A673 (cell line): ENCODE results near the gene SHISAL2B. TPM values are rescaled to one million over a fixed set of nuclear protein-coding genes. Genes with fewer than 3 reads are reported as not detected.
A peak's percentile ranks its signal among the peaks of the same experiment; 100 is the strongest.

ENCODE experiments used
- BruUV-seq: library from RNA; stranded (reverse); fragments of 400-500 nt; replicated peaks from 2 replicates; lab custom pipeline; 2021; lab: Mats Ljungman, UMichigan
- CTCF ChIA-PET: fragments of 300-600 bp; sonication (Branson Sonifier 250); formaldehyde crosslinking; loops from one replicate; lab custom pipeline; 2022; ENCODE audit warnings: antibody characterized with exemption; lab: Charles Lee
- POLR2A ChIA-PET: fragments of 300-600 bp; sonication (Branson Sonifier 250); formaldehyde crosslinking; loops from one replicate; lab custom pipeline; 2022; ENCODE audit warnings: antibody characterized with exemption; ENCODE audit not compliant: low non-redundant PET; lab: Charles Lee
- DNase-seq: peaks from one replicate; pipeline ENCODE4 v3.0.0-alpha.2; 2015; ENCODE audit warnings: low spot score
- H3K27ac ChIP-seq: fragments of 200-600 bp; sonication (generic); 2 replicates; pipeline ENCODE4 v1.5.1; 2016; ENCODE audit warnings: mixed run types, low read depth, mild to moderate bottlenecking, mixed read lengths, antibody characterized with exemption, low read length; ENCODE audit not compliant: poor library complexity, severe bottlenecking
- H3K27me3 ChIP-seq: fragments of 200-600 bp; sonication (generic); replicated peaks from 2 replicates; pipeline ENCODE4 v1.6.1; 2017; ENCODE audit warnings: mixed run types, low read depth, mild to moderate bottlenecking, mixed read lengths, antibody characterized with exemption, low read length; ENCODE audit not compliant: insufficient read depth, poor library complexity
- H3K36me3 ChIP-seq: fragments of 200-600 bp; sonication (generic); 2 replicates; pipeline ENCODE4 v1.6.1; 2016; ENCODE audit warnings: mixed run types, mild to moderate bottlenecking, mixed read lengths, antibody characterized with exemption, low read length; ENCODE audit not compliant: insufficient read depth, poor library complexity, severe bottlenecking
- H3K4me1 ChIP-seq: fragments of 200-600 bp; sonication (generic); 2 replicates; pipeline ENCODE4 v1.6.1; 2017; ENCODE audit warnings: mixed run types, mild to moderate bottlenecking, mixed read lengths, antibody characterized with exemption, low read length; ENCODE audit not compliant: insufficient read depth, poor library complexity, severe bottlenecking
- H3K4me3 ChIP-seq: fragments of 200-600 bp; sonication (generic); 2 replicates; pipeline ENCODE4 v1.5.1; 2016; ENCODE audit warnings: low read depth, mixed run types, mild to moderate bottlenecking, mixed read lengths, low read length; ENCODE audit not compliant: poor library complexity, severe bottlenecking
- H3K9me3 ChIP-seq: fragments of 200-600 bp; sonication (generic); 2 replicates; pipeline ENCODE4 v1.6.1; 2016; ENCODE audit warnings: mixed run types, low read depth, mild to moderate bottlenecking, mixed read lengths, antibody characterized with exemption, low read length; ENCODE audit not compliant: poor library complexity, severe bottlenecking
- EZH2 ChIP-seq: fragments of 200-600 bp; sonication (generic); IDR thresholded peaks from 2 replicates; pipeline ENCODE4 v1.6.1; 2017; ENCODE audit warnings: borderline replicate concordance, low read depth, mild to moderate bottlenecking, mixed read lengths, antibody characterized with exemption, low read length; ENCODE audit not compliant: poor library complexity, severe bottlenecking
- intact Hi-C: fragments of 100-400 bp; cut with micrococcal nuclease; formaldehyde crosslinking; loops from one replicate; pipeline ENCODE4 v1.10.0; 2022; ENCODE audit not compliant: unreplicated experiment
- total RNA-seq: library from RNA; stranded (reverse); gene quantifications from 2 replicates; pipeline ENCODE4 v1.2.3, GENCODE V29; 2021
- TF ChIP-seq, protein P1 (sequence below): fragments of 300-800, 200-600 bp; sonication (generic); conservative IDR thresholded peaks from 2 replicates; pipeline ENCODE4 v1.5.1; 2017; ENCODE audit warnings: low read depth, mild to moderate bottlenecking, antibody characterized with exemption, low read length, moderate library complexity, mixed read lengths

The SHISAL2B gene
- total RNA-seq, 1 experiment from 2014 or later: not detected

DNA sequence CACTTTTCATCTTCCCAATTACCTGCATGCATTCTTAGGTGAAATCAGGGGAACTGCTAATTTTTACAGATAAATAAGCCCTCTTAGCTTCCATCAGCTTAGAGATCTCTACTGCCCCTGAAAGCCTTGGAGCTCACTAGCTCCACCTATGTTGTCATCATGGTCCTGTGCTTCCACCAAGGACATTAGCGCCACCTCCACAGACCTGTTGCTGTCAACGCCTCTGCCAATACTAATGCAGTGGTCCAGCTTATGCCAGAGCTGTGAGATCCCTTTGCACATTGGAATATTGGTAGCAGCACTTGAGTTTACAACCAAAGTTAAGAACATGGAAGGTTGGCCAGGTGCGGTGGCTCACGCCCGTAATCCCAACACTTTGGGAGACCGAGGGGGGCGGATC, 7.7 kb upstream of the SHISAL2B start:
- TF ChIP-seq, protein P1, sequence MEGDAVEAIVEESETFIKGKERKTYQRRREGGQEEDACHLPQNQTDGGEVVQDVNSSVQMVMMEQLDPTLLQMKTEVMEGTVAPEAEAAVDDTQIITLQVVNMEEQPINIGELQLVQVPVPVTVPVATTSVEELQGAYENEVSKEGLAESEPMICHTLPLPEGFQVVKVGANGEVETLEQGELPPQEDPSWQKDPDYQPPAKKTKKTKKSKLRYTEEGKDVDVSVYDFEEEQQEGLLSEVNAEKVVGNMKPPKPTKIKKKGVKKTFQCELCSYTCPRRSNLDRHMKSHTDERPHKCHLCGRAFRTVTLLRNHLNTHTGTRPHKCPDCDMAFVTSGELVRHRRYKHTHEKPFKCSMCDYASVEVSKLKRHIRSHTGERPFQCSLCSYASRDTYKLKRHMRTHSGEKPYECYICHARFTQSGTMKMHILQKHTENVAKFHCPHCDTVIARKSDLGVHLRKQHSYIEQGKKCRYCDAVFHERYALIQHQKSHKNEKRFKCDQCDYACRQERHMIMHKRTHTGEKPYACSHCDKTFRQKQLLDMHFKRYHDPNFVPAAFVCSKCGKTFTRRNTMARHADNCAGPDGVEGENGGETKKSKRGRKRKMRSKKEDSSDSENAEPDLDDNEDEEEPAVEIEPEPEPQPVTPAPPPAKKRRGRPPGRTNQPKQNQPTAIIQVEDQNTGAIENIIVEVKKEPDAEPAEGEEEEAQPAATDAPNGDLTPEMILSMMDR: peak; percentile 29
- no peak for TF ChIP-seq EZH2
- Histone ChIP-seq H3K27ac (no peak overlapping the region), H3K4me3 (no peak overlapping the region), H3K27me3 (peaks cover under 1% of the 10 kb centered on the region), H3K36me3 (no peaks in the 10 kb centered on the region), H3K9me3 (no peaks in the 10 kb centered on the region), H3K4me1 (no peaks in the 10 kb centered on the region)
- no TSS peak for BruUV-seq
- intact Hi-C loops: loop anchor here (5.0 kb wide), 1 partner anchor 45 kb away; no protein-coding TSS in a partner anchor
- ChIA-PET POLR2A (no interaction called here), CTCF (no interaction called here)
- DNase-seq: no peak

DNA sequence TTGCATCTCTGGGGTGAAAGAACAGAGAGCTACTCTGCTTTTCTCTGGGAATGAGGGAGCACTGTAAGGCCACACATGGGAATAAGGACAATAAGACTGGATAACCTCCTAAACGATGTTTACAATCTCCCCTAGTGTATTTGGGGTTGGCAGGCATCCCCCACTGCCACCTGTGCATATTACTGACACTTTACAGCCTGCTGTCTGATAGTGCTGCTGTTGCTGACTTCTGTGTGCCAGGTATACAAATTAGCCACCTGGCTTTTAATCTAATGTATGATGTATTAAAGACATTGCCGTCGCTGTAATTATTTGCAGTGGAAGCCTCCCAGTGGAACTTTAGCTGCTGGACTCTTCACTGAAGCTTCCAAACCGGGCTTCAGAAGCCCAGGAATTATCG, 4.4 kb upstream of the SHISAL2B start:
- CTCF ChIA-PET: no interaction called here
- H3K4me1 ChIP-seq: no peaks in the 10 kb centered on the region
- no peaks in the 10 kb centered on the region for H3K9me3 ChIP-seq
- no peaks in the 10 kb centered on the region for H3K36me3 ChIP-seq
- POLR2A ChIA-PET: no interaction called here
- TF ChIP-seq, protein P1: no peak
- no peak for TF ChIP-seq EZH2
- intact Hi-C loops: no loop called here
- DNase-seq: no peak
- no peak overlapping the region for H3K27ac ChIP-seq
- no TSS peak for BruUV-seq
- H3K27me3 ChIP-seq: peaks cover 30% of the 10 kb centered on the region
- no peak overlapping the region for H3K4me3 ChIP-seq

DNA sequence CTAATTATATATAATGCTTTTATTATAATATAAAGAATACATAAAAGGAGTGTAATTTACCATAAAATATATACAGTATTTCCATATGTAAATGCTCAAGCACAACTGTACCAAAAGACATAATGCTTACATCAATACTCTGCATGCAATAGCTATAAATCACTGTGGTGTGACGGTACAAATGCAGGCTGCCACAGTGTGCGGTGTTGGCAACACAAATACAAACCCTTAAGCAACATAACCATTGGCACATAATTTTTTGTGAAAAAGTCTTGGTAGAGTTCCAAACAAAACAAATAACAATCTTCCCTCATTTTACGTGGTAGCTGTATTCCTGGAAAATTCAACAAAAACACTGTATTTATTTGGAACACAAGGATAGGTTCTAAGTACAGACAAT, 1.9 kb upstream of the SHISAL2B start:
- POLR2A ChIA-PET: interaction anchor here (0.6 kb wide), 1 partner anchor 1037 kb away, joined by 5 read pairs; no protein-coding TSS in a partner anchor
- Histone ChIP-seq H3K4me1 (no peaks in the 10 kb centered on the region), H3K36me3 (no peaks in the 10 kb centered on the region), H3K4me3 (no peak overlapping the region), H3K9me3 (no peaks in the 10 kb centered on the region), H3K27ac (no peak overlapping the region), H3K27me3 (peaks cover 53% of the 10 kb centered on the region)
- no TSS peak for BruUV-seq
- CTCF ChIA-PET: no interaction called here
- DNase-seq: no peak
- intact Hi-C loops: no loop called here
- TF ChIP-seq, protein P1: no peak
- TF ChIP-seq EZH2: no peak
